Ecto neural progenitor cell (in vitro differentiated cells): Measurements from ENCODE around the gene MARK4.
"Not testable (repeated sequence)": the region's sequence is repeated elsewhere in the genome, so short reads cannot be mapped to it uniquely, and the experiment has no call there.

ENCODE experiments used
- DNase-seq: peaks from one replicate; pipeline ENCODE4 v3.0.0-alpha.2; 2018; ENCODE audit warnings: low spot score

The MARK4 gene

DNA sequence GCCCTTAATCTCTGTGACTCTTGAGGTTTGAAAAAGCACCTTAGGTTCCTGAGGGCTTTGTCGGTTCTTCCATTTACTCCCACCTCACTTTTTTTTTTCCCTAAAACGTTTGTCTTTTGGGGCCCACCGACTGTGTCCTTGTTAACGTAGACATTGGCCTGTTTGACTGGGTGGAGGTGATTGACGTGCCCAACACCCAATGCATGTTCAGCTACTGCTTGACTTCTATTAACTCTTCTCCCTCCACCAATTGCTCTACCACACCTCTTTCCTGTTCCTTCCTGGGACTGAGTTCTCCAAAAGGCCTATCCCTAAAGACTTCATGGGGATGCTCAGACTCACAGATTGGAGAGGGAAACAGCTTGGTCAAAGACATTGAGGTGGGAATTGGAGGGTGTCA lies 54.4 kb downstream of the MARK4 start:
- DNase-seq = no peak

GRCh38 chr19:45306040-45306439 lies 55.0 kb downstream of the MARK4 start:
- DNase-seq = no peak

GRCh38 chr19:45306518-45307027 lies 55.5 kb downstream of the MARK4 start:
- no peak for DNase-seq

GRCh38 chr19:45307361-45307760 lies 56.3 kb downstream of the MARK4 start:
- no peak for DNase-seq

- not testable (repeated sequence) for DNase-seq
Observed at GRCh38 chr19:45309322-45309721, 58.3 kb downstream of the MARK4 start.

- DNase-seq = no peak
Observed at GRCh38 chr19:45311621-45312020, 60.5 kb downstream of the MARK4 start.

DNA sequence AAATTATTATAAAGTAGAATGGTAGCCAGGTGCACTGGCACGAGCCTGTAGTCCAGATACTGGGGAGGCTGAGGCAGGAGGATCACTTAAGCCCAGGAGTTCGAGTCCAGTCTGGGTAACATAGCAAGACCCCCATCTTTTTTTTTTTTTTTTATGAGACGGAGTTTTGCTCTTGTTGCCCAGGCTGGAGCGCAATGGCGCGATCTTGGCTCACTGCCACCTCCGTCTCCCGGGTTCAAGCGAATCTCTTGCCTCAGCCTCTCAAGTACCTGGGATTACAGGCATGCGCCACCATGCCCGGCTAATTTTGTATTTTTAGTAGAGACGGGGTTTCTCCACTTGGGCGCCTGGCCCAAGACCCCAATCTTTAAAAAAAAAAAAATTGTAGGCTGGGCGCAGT lies 61.2 kb downstream of the MARK4 start:
- not testable (repeated sequence) for DNase-seq

- no peak for DNase-seq
Observed at GRCh38 chr19:45314708-45315245, 63.7 kb downstream of the MARK4 start.

GRCh38 chr19:45315304-45315703 lies 64.2 kb downstream of the MARK4 start:
- DNase-seq = no peak

- DNase-seq = no peak
Observed at GRCh38 chr19:45320997-45321775, 70.1 kb downstream of the MARK4 start.

DNA sequence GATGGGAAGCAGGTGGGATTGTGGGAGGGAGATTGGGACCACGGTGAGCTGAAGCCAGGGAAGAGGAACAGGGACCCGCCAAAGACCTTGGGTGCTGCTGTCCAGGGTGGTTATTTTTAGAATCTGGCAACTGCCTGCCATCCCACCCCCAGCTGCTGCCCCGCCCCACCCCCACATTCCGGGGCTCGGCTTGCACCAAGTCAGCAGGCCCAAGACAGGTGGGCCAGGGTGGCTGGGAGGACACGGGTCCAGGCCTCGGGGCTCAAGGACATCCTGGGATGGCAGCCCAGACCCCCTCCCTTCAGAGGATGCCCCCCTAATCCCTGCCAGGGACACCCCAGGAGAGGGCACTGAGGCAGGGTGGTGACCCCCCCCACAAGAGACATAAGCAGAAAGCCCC lies 70.8 kb downstream of the MARK4 start:
- no peak for DNase-seq

DNA sequence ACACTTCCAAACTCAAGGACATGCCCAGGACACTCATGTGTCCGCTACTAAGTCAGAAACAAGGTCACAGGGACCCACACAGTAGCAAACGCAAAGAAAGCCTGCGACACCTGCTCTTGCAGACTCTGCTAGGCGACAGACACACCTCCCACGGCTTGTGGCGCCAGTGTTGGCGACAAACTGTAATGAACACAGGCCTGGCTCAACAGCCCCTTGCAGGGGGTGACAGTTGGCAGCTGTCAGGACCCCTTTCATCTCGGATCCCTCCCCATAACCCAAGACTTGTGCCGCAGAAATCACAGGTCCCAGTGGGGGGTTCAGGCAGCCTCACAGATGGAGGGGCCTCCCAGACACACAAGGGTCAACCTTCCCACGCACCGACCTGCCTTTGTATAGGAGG lies 71.2 kb downstream of the MARK4 start:
- no peak for DNase-seq

- DNase-seq = no peak
Observed at GRCh38 chr19:45322744-45323281, 71.7 kb downstream of the MARK4 start, which contains the start of gene CKM. Gene CKM (minus strand): TSS chr19:45322875. CDS start chr19:45319713, 3,162 bp downstream.

DNA sequence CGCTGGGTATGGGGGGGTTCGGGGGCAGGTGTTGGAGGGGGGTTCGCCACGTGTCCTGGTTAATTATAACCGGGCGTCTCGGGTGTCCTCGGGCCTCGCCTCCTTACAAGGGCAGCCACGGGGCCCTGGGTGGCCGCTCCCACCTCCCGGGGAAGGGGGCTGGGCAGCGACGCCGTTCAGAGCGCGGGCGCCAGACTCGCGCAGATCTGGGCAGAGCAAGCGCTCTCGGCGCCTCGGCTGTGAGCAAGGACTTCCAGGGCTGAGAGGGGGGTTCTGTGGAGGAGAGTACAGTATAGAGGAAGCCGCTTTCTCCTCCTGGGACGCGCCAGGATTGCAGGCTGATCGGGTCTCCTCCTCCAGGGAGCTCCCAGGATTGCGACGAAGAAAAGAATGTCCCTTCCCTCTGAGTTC lies 72.6 kb downstream of the MARK4 start:
- DNase-seq = no peak

DNA sequence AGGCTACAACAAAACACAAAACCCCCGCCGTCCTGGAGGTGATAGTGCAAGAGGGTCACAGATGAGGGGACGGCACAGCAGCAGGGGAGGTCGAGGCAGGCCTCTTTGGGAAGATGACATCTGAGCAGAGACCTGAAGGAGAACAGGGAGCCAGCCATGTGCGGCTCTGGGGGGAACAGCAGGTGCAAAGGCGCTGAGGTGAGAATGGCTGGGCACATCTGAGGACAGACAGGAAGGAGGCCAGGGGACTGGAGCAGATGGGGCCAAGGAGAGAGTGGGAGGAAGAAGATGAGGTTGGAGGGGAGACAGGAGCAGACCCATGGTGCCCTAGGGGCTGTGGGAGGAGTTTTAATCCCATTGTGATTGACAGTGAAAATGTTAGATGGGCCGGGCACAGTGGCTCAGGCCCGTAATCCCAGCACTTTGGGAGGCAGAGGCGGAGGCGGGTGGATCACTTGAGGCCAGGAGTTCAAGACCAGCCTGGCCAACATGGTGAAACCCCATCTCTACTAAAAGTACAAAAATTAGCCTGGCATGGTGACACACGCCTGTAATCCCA lies 73.4 kb downstream of the MARK4 start:
- no peak for DNase-seq

DNA sequence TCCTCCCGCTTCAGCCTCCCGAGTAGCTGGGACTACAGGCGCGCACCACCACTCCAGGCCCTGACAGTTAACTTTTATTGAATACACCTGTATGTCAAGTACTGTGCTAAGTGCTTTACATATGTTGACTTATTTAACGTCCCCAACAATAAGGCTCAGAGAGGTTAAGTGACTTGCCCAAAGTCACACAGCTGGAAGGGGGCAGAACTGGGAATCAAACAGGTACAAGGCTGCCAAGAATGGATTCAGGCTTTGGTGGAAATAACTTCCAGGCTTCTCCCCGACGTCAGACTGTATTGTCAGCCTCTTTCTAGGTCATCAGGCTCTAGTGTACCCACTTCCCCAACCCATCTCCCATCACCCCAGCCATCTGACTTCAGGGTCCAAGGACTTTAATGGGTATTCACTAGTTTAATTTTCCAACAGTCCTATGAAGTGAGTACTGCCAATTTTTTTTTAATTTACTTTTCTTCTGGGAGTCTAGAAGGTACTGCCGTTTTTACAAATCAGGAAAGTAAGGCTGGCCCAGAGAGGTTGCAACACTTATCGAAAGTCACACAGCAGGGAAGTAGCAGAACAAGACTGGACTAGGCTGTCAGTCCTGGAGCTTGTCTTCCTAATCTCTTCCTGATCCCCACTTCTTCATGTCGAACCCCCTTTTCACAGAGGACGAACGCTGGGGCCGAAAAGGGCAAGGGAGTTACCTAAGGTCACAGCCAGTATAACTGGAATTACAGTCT lies 76.5 kb downstream of the MARK4 start:
- DNase-seq = no peak

DNA sequence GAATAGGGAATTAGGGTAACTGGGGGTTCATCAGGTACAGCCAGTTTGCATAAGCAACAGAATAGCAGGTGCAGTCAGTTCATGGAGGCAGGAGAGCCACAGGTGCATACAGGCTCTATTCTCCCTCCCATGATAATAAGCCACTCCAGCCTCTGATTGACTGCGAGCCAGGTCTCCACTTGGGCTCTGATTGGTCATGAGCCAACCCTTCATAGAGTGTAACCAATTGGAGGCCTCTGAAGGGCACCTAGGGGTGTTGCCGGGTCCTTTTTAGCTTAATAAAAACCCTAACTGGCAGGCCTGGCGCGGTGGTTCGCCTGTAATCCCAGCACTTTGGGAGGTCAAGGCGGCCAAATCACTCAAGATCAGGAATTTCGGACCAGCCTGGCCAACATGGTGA lies 80.3 kb downstream of the MARK4 start:
- DNase-seq = no peak

- no peak for DNase-seq
Observed at GRCh38 chr19:45333609-45334303, 82.7 kb downstream of the MARK4 start.

GRCh38 chr19:45334881-45335280 lies 83.8 kb downstream of the MARK4 start:
- DNase-seq = not testable (repeated sequence)

GRCh38 chr19:45336696-45337251 lies 85.7 kb downstream of the MARK4 start:
- DNase-seq = no peak

DNA sequence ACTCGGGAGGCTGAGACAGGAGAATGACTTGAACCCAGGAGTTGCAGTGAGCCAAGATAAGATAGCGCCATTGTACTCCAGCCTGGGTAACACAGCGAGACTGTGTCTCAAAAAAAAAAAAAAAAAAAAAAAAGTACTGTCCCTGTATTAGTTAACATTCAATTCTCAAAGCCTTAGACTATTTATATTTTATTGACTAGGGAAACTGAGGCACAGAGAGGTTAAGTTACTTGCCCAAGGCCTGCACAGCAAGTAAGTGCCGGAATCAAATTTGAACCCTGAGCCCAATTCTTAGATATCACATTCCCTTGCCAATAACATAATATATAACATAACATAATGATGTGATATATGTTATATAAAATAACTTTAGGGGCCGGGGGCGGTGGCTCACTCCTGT lies 88.6 kb downstream of the MARK4 start:
- DNase-seq = no peak
